ENCODE measurements around the gene SPINK1.

Gene SPINK1

DNA sequence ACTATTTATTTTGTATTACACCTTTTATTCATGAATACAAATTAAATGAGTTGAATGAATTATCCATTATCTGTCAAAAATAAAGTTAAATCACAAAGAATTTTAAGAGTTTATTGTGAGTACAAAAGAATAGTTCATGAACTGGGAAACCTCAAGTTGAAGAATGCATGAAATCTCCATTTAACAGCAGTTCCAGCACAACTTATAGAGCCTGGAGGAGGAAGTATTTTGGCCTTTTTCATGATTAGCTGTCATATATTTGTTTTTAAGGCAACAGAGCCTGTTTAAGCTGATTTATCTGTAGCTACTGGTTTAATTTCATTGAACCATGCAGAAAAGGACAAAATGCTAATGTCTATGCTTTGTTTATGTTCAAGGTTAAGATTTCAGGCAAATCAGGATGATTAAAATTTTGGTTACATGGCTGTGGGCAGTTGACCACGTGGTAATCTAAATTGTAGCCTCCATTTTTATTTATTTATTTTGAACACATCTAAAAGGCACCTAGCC, 12.2 kb downstream of the SPINK1 start:
- no peaks in the 10 kb centered on the region for H3K27me3 ChIP-seq (ENCODE audit: insufficient read depth, low read length, poor library complexity, severe bottlenecking)
- TF ChIP-seq EZH2phosphoT487 (IDR thresholded peaks at IDR 0.05; ENCODE audit: borderline replicate concordance) (no peak), CTCF (conservative IDR thresholded peaks at IDR 0.05; ENCODE audit: low read length) (no peak)
- H3K9ac ChIP-seq (ENCODE audit: low read depth, low read length, poor library complexity, severe bottlenecking) = no peak overlapping the region
- no peak overlapping the region for H2AFZ ChIP-seq (ENCODE audit: low read length)
- no peak overlapping the region for H3K4me3 ChIP-seq (ENCODE audit: low read length, poor library complexity, severe bottlenecking)
- H3K4me1 ChIP-seq (ENCODE audit: insufficient read depth, low read length, poor library complexity, severe bottlenecking) = no peaks in the 10 kb centered on the region
- H4K20me1 ChIP-seq (ENCODE audit: insufficient read depth, low read length, poor library complexity, severe bottlenecking) = no peaks in the 10 kb centered on the region
- H3K36me3 ChIP-seq (ENCODE audit: insufficient read depth, low read length) = no peaks in the 10 kb centered on the region
- no peaks in the 10 kb centered on the region for H3K9me2 ChIP-seq (replicated peaks; ENCODE audit: low read depth, low read length)
- H3K9me3 ChIP-seq (ENCODE audit: insufficient read depth, low read depth, low read length) = no peaks in the 10 kb centered on the region
- H3F3A ChIP-seq (ENCODE audit: low read depth) = no peaks in the 10 kb centered on the region
- H3K4me2 ChIP-seq (ENCODE audit: low read depth, low read length, poor library complexity, severe bottlenecking) = no peak overlapping the region
- no peaks in the 10 kb centered on the region for H3K79me2 ChIP-seq (ENCODE audit: insufficient read depth, low read length)

- Histone ChIP-seq H3K9me3 (ENCODE audit: insufficient read depth, low read depth, low read length) (no peaks in the 10 kb centered on the region), H3K4me2 (ENCODE audit: low read depth, low read length, poor library complexity, severe bottlenecking) (no peak overlapping the region), H3K36me3 (ENCODE audit: insufficient read depth, low read length) (no peaks in the 10 kb centered on the region), H3K4me1 (ENCODE audit: insufficient read depth, low read length, poor library complexity, severe bottlenecking) (no peaks in the 10 kb centered on the region), H2AFZ (ENCODE audit: low read length) (0 out of 2 replicates have a peak overlapping the region, but pooled peaks have one; percentile 6), H4K20me1 (ENCODE audit: insufficient read depth, low read length, poor library complexity, severe bottlenecking) (no peaks in the 10 kb centered on the region), H3K79me2 (ENCODE audit: insufficient read depth, low read length) (no peaks in the 10 kb centered on the region), H3K4me3 (ENCODE audit: low read length, poor library complexity, severe bottlenecking) (no peak overlapping the region), H3K27me3 (ENCODE audit: insufficient read depth, low read length, poor library complexity, severe bottlenecking) (no peaks in the 10 kb centered on the region), H3K9me2 (replicated peaks; ENCODE audit: low read depth, low read length) (no peaks in the 10 kb centered on the region), H3F3A (ENCODE audit: low read depth) (no peaks in the 10 kb centered on the region), H3K9ac (ENCODE audit: low read depth, low read length, poor library complexity, severe bottlenecking) (no peak overlapping the region)
- no peak for TF ChIP-seq CTCF (conservative IDR thresholded peaks at IDR 0.05; ENCODE audit: low read length)
- TF ChIP-seq EZH2phosphoT487 (IDR thresholded peaks at IDR 0.05; ENCODE audit: borderline replicate concordance) = no peak
These were observed 13.2 kb downstream of the SPINK1 start for GRCh38 chr5:147818290-147818689.

DNA sequence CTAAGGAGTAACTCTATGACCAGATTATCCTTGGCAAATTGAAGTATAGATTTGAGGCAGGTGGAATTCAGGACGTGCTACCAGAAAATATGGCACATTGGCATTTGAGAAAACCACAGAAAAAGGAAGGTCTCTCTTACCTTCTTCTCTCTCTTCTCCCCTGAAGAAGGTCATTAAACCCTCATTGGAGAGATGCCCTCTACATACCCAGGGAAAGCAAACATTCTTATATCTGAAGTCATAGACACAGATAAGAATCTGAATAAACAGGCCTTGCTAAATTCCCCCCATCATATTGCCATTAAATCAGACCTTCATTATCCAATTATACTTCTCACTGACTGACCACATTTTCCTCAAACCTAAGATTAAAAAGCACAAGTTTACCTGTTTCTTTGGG, 17.8 kb downstream of the SPINK1 start:
- Histone ChIP-seq H3K4me2 (ENCODE audit: low read depth, low read length, poor library complexity, severe bottlenecking) (no peak overlapping the region), H3K27me3 (ENCODE audit: insufficient read depth, low read length, poor library complexity, severe bottlenecking) (no peaks in the 10 kb centered on the region), H3F3A (ENCODE audit: low read depth) (no peaks in the 10 kb centered on the region), H3K9me2 (replicated peaks; ENCODE audit: low read depth, low read length) (no peaks in the 10 kb centered on the region), H3K9me3 (ENCODE audit: insufficient read depth, low read depth, low read length) (no peaks in the 10 kb centered on the region), H2AFZ (ENCODE audit: low read length) (no peak overlapping the region), H4K20me1 (ENCODE audit: insufficient read depth, low read length, poor library complexity, severe bottlenecking) (no peaks in the 10 kb centered on the region), H3K9ac (ENCODE audit: low read depth, low read length, poor library complexity, severe bottlenecking) (no peak overlapping the region), H3K4me3 (ENCODE audit: low read length, poor library complexity, severe bottlenecking) (no peak overlapping the region), H3K79me2 (ENCODE audit: insufficient read depth, low read length) (no peaks in the 10 kb centered on the region), H3K36me3 (ENCODE audit: insufficient read depth, low read length) (no peaks in the 10 kb centered on the region), H3K4me1 (ENCODE audit: insufficient read depth, low read length, poor library complexity, severe bottlenecking) (no peaks in the 10 kb centered on the region)
- TF ChIP-seq CTCF (conservative IDR thresholded peaks at IDR 0.05; ENCODE audit: low read length) = no peak
- TF ChIP-seq EZH2phosphoT487 (IDR thresholded peaks at IDR 0.05; ENCODE audit: borderline replicate concordance) = no peak

Measured in Loucy (cell line).